H1 (cell line): ENCODE measurements around the gene CDC5L. TPM values are rescaled to one million over a fixed set of nuclear protein-coding genes. Genes with fewer than 3 reads are reported as not detected.

ENCODE experiments used
- CTBP2 ChIP-seq: IDR thresholded peaks from 2 replicates; pipeline ENCODE4 v1.7.0; 2011; ENCODE audit warnings: borderline replicate concordance, mild to moderate bottlenecking, moderate library complexity, mixed read lengths, low read length; ENCODE audit not compliant: insufficient read depth, insufficient read length
- TCF12 ChIP-seq: IDR thresholded peaks from 2 replicates; pipeline ENCODE4 v1.6.1; 2011; ENCODE audit warnings: low read depth, mild to moderate bottlenecking, low read length
- polyA plus RNA-seq, 7 experiments: library from polyadenylated mRNA; depleted of rRNA in 3 of 7; stranded (reverse) in 5 of 7; unstranded in 2 of 7; fragments of >200 nt in 5 of 7; fragments of 200-250 nt in 2 of 7; gene quantifications; 1 replicate in 5 of 7; 2 replicates in 1 of 7; 4 replicates in 1 of 7; pipeline versions ENCODE4 v1.2.1 to v1.2.3, GENCODE V29; 2011 to 2013; ENCODE audit warnings: missing spikeins in 2 of 7, mixed read lengths in 2 of 7
- total RNA-seq: library from RNA; stranded (reverse); fragmentation: NEBNext Ultra II Directional; extraction: Animal tissue kit (Norgen Biotek cat#: 25700); gene quantifications from 2 replicates; pipeline ENCODE4 v1.2.1, GENCODE V29; 2021
- TF ChIP-seq, protein P1 (sequence below): IDR thresholded peaks from 2 replicates; pipeline ENCODE4 v1.6.1; 2012; ENCODE audit warnings: low read length, inconsistent platforms
- TF ChIP-seq, protein P2 (sequence below): IDR thresholded peaks from 2 replicates; pipeline ENCODE4 v1.6.1; 2011; ENCODE audit warnings: low read length, improper control_type of control experiment

The CDC5L gene
- total and polyA plus RNA-seq, 2 of the 8 experiments (the other 6 are each of a cell fraction or from before 2014, with no cell fraction given): 8.4 to 32.8 TPM

DNA sequence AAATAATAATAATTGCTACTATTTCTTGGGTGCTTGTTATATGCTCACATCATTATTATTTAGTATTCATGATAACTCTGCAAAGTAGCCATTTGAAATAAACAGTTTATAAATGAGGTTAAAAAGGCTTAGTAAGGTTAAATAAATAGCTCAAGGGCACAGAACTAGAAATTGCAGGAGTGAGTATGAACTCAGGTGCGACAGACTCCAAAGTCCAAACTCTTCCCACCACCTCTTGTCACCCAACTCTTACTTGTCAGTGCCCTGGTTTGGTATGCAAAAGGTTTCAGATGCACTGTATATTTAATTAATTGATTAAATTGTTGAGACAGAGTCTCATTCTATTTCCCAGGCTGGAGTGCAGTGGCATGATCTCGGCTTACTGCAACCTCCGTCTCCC is 20.7 kb upstream of the CDC5L start (continued):
- TF ChIP-seq, protein P1, sequence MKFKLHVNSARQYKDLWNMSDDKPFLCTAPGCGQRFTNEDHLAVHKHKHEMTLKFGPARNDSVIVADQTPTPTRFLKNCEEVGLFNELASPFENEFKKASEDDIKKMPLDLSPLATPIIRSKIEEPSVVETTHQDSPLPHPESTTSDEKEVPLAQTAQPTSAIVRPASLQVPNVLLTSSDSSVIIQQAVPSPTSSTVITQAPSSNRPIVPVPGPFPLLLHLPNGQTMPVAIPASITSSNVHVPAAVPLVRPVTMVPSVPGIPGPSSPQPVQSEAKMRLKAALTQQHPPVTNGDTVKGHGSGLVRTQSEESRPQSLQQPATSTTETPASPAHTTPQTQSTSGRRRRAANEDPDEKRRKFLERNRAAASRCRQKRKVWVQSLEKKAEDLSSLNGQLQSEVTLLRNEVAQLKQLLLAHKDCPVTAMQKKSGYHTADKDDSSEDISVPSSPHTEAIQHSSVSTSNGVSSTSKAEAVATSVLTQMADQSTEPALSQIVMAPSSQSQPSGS: no peak
- TF ChIP-seq CTBP2: no peak
- TF ChIP-seq, protein P2, sequence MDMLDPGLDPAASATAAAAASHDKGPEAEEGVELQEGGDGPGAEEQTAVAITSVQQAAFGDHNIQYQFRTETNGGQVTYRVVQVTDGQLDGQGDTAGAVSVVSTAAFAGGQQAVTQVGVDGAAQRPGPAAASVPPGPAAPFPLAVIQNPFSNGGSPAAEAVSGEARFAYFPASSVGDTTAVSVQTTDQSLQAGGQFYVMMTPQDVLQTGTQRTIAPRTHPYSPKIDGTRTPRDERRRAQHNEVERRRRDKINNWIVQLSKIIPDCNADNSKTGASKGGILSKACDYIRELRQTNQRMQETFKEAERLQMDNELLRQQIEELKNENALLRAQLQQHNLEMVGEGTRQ: no peak
- TF ChIP-seq TCF12: no peak
